Activated CD4-positive, alpha-beta T cell treated with anti-CD3 and anti-CD28 coated beads, Interleukin-2, amount 50 U/mL, for 48 hours (primary cell): ENCODE data around the gene GIT2.
"Not testable (repeated sequence)": the region's sequence is repeated elsewhere in the genome, so short reads cannot be mapped to it uniquely, and the experiment has no call there.

ENCODE experiments used
- DNase-seq, 2 experiments: peaks; one replicate each; pipeline ENCODE4 v3.0.0-alpha.2; 2020

The GIT2 gene

GRCh38 chr12:110005319-110005973 is 9.3 kb upstream of the GIT2 start:
- DNase-seq, result peak in 1 of 2 experiments; percentile 29

GRCh38 chr12:110004598-110004997 is 8.4 kb upstream of the GIT2 start:
- no peak for DNase-seq

- no peak for DNase-seq
These were observed 6.7 kb upstream of the GIT2 start for GRCh38 chr12:110002676-110003515.

GRCh38 chr12:110001596-110001995 is 5.4 kb upstream of the GIT2 start:
- no peak for DNase-seq

- DNase-seq, result peak in 1 of 2 experiments; percentile 43
These were observed 3.9 kb upstream of the GIT2 start for GRCh38 chr12:109999983-110000505.

- DNase-seq, result no peak
These were observed 3.4 kb upstream of the GIT2 start for GRCh38 chr12:109999649-109999971.

GRCh38 chr12:109998904-109999648 is 2.9 kb upstream of the GIT2 start, which contains the start of gene ANKRD13A:
TSS of gene ANKRD13A (plus strand) at chr12:109999430. CDS start at chr12:109999689, 259 bp downstream.
- DNase-seq, result peak; percentile 85 to 89

- DNase-seq, result no peak
These were observed 2.2 kb upstream of the GIT2 start for GRCh38 chr12:109998241-109998903.

GRCh38 chr12:109997393-109997792 is 1.2 kb upstream of the GIT2 start:
- no peak for DNase-seq

GRCh38 chr12:109996483-109996853 is 300 bp upstream of the GIT2 start:
- DNase-seq, result no peak

GRCh38 chr12:109995361-109995685 is 845 bp downstream of the GIT2 start:
- DNase-seq, result no peak

GRCh38 chr12:109994401-109995175 is 1.6 kb downstream of the GIT2 start:
- DNase-seq, result no peak

- no peak for DNase-seq
These were observed 3.1 kb downstream of the GIT2 start for GRCh38 chr12:109993091-109993490.

GRCh38 chr12:109991586-109991985 is 4.6 kb downstream of the GIT2 start:
- DNase-seq, result no peak

- DNase-seq, result no peak
These were observed 6.8 kb downstream of the GIT2 start for GRCh38 chr12:109989380-109989779.

GRCh38 chr12:109988903-109989302 is 7.3 kb downstream of the GIT2 start:
- DNase-seq, result no peak

- no peak for DNase-seq
These were observed 7.9 kb downstream of the GIT2 start for GRCh38 chr12:109988274-109988673.

GRCh38 chr12:109987615-109988014 is 8.6 kb downstream of the GIT2 start:
- peak in 1 of 2 experiments; percentile 41 for DNase-seq

- DNase-seq, result not testable (repeated sequence)
These were observed 9.9 kb downstream of the GIT2 start for GRCh38 chr12:109986236-109986635.

GRCh38 chr12:109983432-109984142 is 12.6 kb downstream of the GIT2 start:
- no peak for DNase-seq

- no peak for DNase-seq
These were observed 14.0 kb downstream of the GIT2 start for GRCh38 chr12:109982210-109982609.
